ENCODE data around the gene FKBP1A.

The FKBP1A gene

GRCh38 chr20:1331101-1331500 lies 61.8 kb downstream of the FKBP1A start:
- no peak for DNase-seq

- peak; percentile 52 for DNase-seq
Observed at GRCh38 chr20:1330075-1330830, 62.6 kb downstream of the FKBP1A start.

GRCh38 chr20:1328680-1329330 lies 64.0 kb downstream of the FKBP1A start, which contains the start of gene SDCBP2:
SDCBP2 (minus strand) TSS chr20:1329139; CDS start chr20:1320416, 8,723 bp downstream.
- no peak for DNase-seq

GRCh38 chr20:1327827-1328679 lies 64.8 kb downstream of the FKBP1A start:
- DNase-seq: no peak

GRCh38 chr20:1327241-1327653 lies 65.6 kb downstream of the FKBP1A start:
- no peak for DNase-seq

- DNase-seq: no peak
Observed at GRCh38 chr20:1326031-1326930, 66.6 kb downstream of the FKBP1A start.

- peak; percentile 99 for DNase-seq
Observed at GRCh38 chr20:1325173-1326030, 67.5 kb downstream of the FKBP1A start.

- peak; percentile 29 for DNase-seq
Observed at GRCh38 chr20:1324598-1325172, 68.2 kb downstream of the FKBP1A start.

- DNase-seq: no peak
Observed at GRCh38 chr20:1323830-1324597, 68.8 kb downstream of the FKBP1A start.

- DNase-seq: no peak
Observed at GRCh38 chr20:1323256-1323655, 69.6 kb downstream of the FKBP1A start.

GRCh38 chr20:1322511-1323245 lies 70.2 kb downstream of the FKBP1A start:
- no peak for DNase-seq

- no peak for DNase-seq
Observed at GRCh38 chr20:1321654-1321939, 71.3 kb downstream of the FKBP1A start.

- no peak for DNase-seq
Observed at GRCh38 chr20:1320902-1321653, 71.8 kb downstream of the FKBP1A start.

GRCh38 chr20:1320016-1320415 lies 72.8 kb downstream of the FKBP1A start:
- no peak for DNase-seq

- no peak for DNase-seq
Observed at GRCh38 chr20:1319462-1319861, 73.4 kb downstream of the FKBP1A start.

GRCh38 chr20:1319051-1319450 lies 73.8 kb downstream of the FKBP1A start:
- DNase-seq: no peak
